Thymus (tissue), 11 donors: ENCODE measurements around the gene PARD3B. TPM values are rescaled to one million over a fixed set of nuclear protein-coding genes. Genes with fewer than 3 reads are reported as not detected.

Source experiments
- DNase-seq, 9 donors: peaks; one replicate each; pipeline ENCODE4 v3.0.0-alpha.2; 2013; ENCODE audit warnings: low spot score in 9 of 9, low read depth in 6 of 9, missing footprints in 1 of 9
- H3K27ac ChIP-seq, 2 donors: one replicate each; pipeline ENCODE4 v1.5.1; 2013; ENCODE audit warnings: control low read depth in 1 of 2, low read depth in 1 of 2, low read length in 1 of 2, mild to moderate bottlenecking in 1 of 2, moderate library complexity in 1 of 2
- H3K27me3 ChIP-seq, 2 donors: one replicate each; pipeline ENCODE4 v1.5.1; 2013; ENCODE audit warnings: low read length in 1 of 2; ENCODE audit not compliant: control insufficient read depth in 2 of 2, insufficient read depth in 1 of 2
- H3K36me3 ChIP-seq, 2 donors: one replicate each; pipeline ENCODE4 v1.5.1; 2013; ENCODE audit warnings: low read length in 1 of 2, mild to moderate bottlenecking in 1 of 2, moderate library complexity in 1 of 2; ENCODE audit not compliant: control insufficient read depth in 2 of 2, insufficient read depth in 2 of 2
- H3K4me1 ChIP-seq, 2 donors: one replicate each; pipeline ENCODE4 v1.5.1; 2013; ENCODE audit warnings: low read length in 2 of 2; ENCODE audit not compliant: control insufficient read depth in 2 of 2, insufficient read depth in 2 of 2
- H3K4me3 ChIP-seq, 2 donors: one replicate each; pipeline ENCODE4 v1.5.1; 2013; ENCODE audit warnings: low read length in 2 of 2, control low read depth in 1 of 2, mild to moderate bottlenecking in 1 of 2
- H3K9me3 ChIP-seq, 2 donors: one replicate each; pipeline ENCODE4 v1.5.1; 2013; ENCODE audit warnings: low read length in 1 of 2, mild to moderate bottlenecking in 1 of 2; ENCODE audit not compliant: control insufficient read depth in 2 of 2, insufficient read depth in 1 of 2
- WGBS: extraction: QIAGEN DNeasy Blood & Tissue Kit; methylation state at CpG from one replicate; pipeline ENCODE4 v1.1.7; 2013; 5-methylcytosine and 5-hydroxymethylcytosine counted together
- polyA plus RNA-seq: library from polyadenylated mRNA; stranded (reverse); fragments of 200-250 nt; gene quantifications from one replicate; pipeline ENCODE4 v1.2.3, GENCODE V29; 2013
- total RNA-seq: library from RNA; stranded (reverse); fragments of 120-200 nt; gene quantifications from one replicate; pipeline ENCODE4 v1.2.4, GENCODE V29; 2013
- donor health status: healthy.

PARD3B gene
- total and polyA plus RNA-seq, 2 donors, result 1.0 to 2.4 TPM

DNA sequence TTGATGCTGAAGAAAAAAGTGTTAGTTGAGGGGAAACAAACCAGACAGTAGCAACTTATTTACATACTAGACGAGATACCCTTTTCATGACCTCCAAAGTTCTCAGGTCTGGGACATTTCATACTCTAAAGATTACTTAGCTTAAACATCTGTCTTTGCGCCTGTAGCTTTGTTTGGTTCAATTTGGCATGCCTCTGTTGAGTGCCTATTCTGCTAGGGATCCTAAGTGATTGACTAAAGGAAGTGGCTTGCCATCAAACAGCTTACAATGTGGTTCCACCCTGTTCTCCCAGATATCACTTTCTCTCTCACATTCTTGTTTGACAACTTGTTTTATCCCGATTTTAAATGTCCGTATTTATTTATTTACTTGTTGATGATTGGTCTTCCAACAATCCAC is 488.8 kb downstream of the PARD3B start:
- Histone ChIP-seq H3K4me1 (no peaks in the 10 kb centered on the region), H3K36me3 (no peaks in the 10 kb centered on the region), H3K9me3 (no peaks in the 10 kb centered on the region), H3K4me3 (no peak overlapping the region), H3K27ac (no peak overlapping the region), H3K27me3 (no peaks in the 10 kb centered on the region)
- DNase-seq, result peak in 2 of 9 donors; percentile 8 to 34
- 90% methylated on average over 4 of the region's 4 CpGs for WGBS

DNA sequence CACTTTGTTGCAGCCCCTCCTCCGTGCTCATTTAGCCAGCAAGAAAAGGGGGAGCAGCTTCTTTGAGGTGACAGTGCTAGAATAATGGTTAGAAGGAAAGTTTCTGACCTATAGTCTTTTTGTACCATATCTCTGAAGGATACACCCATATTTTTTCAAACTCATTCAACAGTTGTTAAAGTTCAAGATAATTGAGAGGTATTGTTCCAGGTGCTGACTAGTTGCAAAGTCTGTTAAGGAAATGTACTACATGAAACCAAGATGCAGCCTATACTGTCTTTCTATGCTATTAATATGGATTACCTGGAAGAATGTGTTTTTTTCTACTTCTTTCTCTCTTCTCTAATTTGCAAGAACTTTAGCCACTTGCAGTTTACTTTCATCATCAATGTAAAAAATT is 495.0 kb downstream of the PARD3B start:
- no peaks in the 10 kb centered on the region for H3K9me3 ChIP-seq
- no peaks in the 10 kb centered on the region for H3K36me3 ChIP-seq
- no peak for DNase-seq
- no peaks in the 10 kb centered on the region for H3K27me3 ChIP-seq
- H3K4me1 ChIP-seq, result no peaks in the 10 kb centered on the region
- no peak overlapping the region for H3K27ac ChIP-seq
- 97% methylated on average over 1 of the region's 1 CpG for WGBS
- H3K4me3 ChIP-seq, result no peak overlapping the region

GRCh38 chr2:205041472-205042130 is 496.3 kb downstream of the PARD3B start:
- H3K4me3 ChIP-seq, result no peak overlapping the region
- no peak for DNase-seq
- H3K4me1 ChIP-seq, result no peaks in the 10 kb centered on the region
- no peaks in the 10 kb centered on the region for H3K27me3 ChIP-seq
- no peaks in the 10 kb centered on the region for H3K9me3 ChIP-seq
- 96% methylated on average over 5 of the region's 5 CpGs for WGBS
- H3K36me3 ChIP-seq, result no peaks in the 10 kb centered on the region
- H3K27ac ChIP-seq, result no peak overlapping the region

DNA sequence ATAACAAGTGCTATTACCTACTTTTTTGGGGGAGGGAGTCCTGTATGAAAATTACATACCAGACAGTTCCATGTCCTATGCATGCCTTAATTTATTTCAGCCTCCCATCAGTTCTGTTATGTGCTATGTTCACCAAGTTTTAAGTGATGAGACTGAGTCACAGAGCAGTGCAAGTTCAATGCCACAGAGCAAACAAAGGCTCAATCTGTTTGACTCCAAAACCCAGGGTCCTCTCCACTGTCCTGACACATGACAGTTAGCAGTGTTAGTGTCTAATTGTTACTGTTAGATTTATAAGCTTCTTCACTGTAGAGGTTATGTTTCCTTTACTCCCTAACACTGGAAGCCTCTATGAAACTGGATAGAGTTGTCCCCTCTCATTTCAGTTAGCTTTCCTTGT is 498.0 kb downstream of the PARD3B start:
- no peak for DNase-seq
- H3K27me3 ChIP-seq, result no peaks in the 10 kb centered on the region
- no peaks in the 10 kb centered on the region for H3K4me1 ChIP-seq
- H3K36me3 ChIP-seq, result no peaks in the 10 kb centered on the region
- no peaks in the 10 kb centered on the region for H3K9me3 ChIP-seq
- H3K27ac ChIP-seq, result no peak overlapping the region
- H3K4me3 ChIP-seq, result no peak overlapping the region

DNA sequence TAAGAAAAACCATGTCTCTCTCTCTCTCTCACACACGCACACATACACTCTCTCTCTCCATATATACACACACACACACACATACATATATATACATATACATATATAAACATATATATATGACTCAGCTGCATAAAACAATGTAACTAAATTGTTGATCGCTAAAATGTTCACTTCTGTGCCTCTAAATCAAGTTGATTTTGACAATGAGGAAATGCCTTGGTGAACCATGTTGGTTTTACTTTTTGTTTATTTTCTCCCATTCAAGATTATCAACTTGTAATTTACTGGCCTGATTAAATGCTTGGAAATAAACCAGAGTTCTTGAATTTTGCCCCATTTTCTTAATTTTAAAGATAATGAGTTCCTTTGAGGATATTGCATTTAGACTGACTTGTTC is 500.4 kb downstream of the PARD3B start:
- no peak for DNase-seq
- Histone ChIP-seq H3K27me3 (no peaks in the 10 kb centered on the region), H3K9me3 (no peaks in the 10 kb centered on the region), H3K36me3 (no peaks in the 10 kb centered on the region), H3K4me1 (no peaks in the 10 kb centered on the region), H3K27ac (no peak overlapping the region), H3K4me3 (no peak overlapping the region)
- WGBS, result 74% methylated on average over 2 of the region's 2 CpGs

- 100% methylated on average over 1 of the region's 1 CpG for WGBS
- no peak overlapping the region for H3K4me3 ChIP-seq
- no peaks in the 10 kb centered on the region for H3K9me3 ChIP-seq
- H3K36me3 ChIP-seq, result no peaks in the 10 kb centered on the region
- no peaks in the 10 kb centered on the region for H3K27me3 ChIP-seq
- no peak for DNase-seq
- no peaks in the 10 kb centered on the region for H3K4me1 ChIP-seq
- no peak overlapping the region for H3K27ac ChIP-seq
Measured at GRCh38 chr2:205047273-205047839, 502.1 kb downstream of the PARD3B start.

GRCh38 chr2:205051417-205051816 is 506.1 kb downstream of the PARD3B start:
- no peak for DNase-seq
- Histone ChIP-seq H3K27ac (no peak overlapping the region), H3K27me3 (no peaks in the 10 kb centered on the region)

DNA sequence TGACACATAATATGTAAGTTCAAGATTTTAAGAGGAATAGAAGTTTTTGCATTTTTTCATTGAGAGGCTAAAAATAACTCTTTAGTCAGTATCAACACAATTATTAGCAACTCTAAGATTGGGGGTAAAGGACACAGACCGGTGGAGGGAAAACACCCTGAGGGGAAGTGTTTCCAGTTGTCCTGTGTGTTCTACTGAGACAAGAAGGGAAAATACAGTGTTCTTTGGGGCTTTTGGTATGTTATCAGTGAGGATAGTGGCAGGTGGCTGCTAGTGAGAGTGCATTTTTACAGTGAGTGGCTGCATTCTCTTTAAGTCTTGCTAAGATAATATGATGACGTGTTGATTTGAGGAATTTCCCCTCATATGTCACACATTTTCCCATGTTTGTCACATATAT is 507.5 kb downstream of the PARD3B start:
- H3K27ac ChIP-seq, result no peak overlapping the region
- H3K36me3 ChIP-seq, result no peaks in the 10 kb centered on the region
- no peak overlapping the region for H3K4me3 ChIP-seq
- 94% methylated on average over 2 of the region's 2 CpGs for WGBS
- H3K9me3 ChIP-seq, result no peaks in the 10 kb centered on the region
- no peaks in the 10 kb centered on the region for H3K27me3 ChIP-seq
- no peaks in the 10 kb centered on the region for H3K4me1 ChIP-seq
- DNase-seq, result no peak

More at GRCh38 chr2:205051417-205051816, 506.1 kb downstream of the PARD3B start:
- no peak overlapping the region for H3K4me3 ChIP-seq
- H3K36me3 ChIP-seq, result no peaks in the 10 kb centered on the region
- H3K4me1 ChIP-seq, result no peaks in the 10 kb centered on the region
- H3K9me3 ChIP-seq, result no peaks in the 10 kb centered on the region

DNA sequence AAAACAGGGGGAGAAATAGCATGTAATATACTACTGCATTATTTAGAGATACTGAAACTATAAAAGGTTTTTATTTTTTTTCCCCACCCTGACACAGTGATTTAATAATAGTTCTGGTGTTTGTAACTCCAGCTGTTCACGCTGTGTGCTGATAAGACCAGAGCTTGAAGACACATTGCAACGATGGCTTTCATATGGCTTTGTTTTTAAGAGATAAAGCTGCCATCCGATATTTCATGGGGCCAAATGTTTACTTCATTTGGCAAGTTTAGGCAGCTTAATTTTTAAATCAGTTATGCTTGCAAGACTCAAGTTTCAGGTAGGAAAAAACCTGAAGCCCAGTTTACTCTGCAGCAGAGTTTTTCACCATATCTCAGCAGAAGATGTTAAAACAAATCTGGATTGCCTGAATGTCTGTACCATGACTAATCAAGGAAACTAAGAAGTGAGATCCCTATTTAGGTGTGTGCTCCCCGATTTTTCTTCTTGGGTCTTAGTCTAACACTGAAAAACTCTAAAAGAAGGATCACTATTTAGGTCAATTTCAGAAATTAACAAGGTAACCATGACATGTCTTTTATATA is 508.6 kb downstream of the PARD3B start:
- 51% methylated on average over 4 of the region's 4 CpGs for WGBS
- H3K4me1 ChIP-seq, result no peaks in the 10 kb centered on the region
- H3K27me3 ChIP-seq, result no peaks in the 10 kb centered on the region
- no peaks in the 10 kb centered on the region for H3K36me3 ChIP-seq
- DNase-seq, result no peak
- no peaks in the 10 kb centered on the region for H3K9me3 ChIP-seq
- no peak overlapping the region for H3K27ac ChIP-seq
- H3K4me3 ChIP-seq, result no peak overlapping the region
